SK-N-SH (cell line): ENCODE measurements around the gene PATL2. TPM values are rescaled to one million over a fixed set of nuclear protein-coding genes. Genes with fewer than 3 reads are reported as not detected.

Experiments used
- CTCF ChIA-PET: fragments of 300-600, 350-600 bp; formaldehyde crosslinking; extraction: SDS; loops from one replicate; lab custom pipeline; 2021; lab: Yijun Ruan, JAX
- POLR2A ChIA-PET: fragments of 350-600 bp; sonication (Branson Sonifier 250); formaldehyde crosslinking; extraction: SDS; loops from one replicate; lab custom pipeline; 2020; ENCODE audit warnings: antibody characterized with exemption, inconsistent platforms; lab: Yijun Ruan, JAX
- DNase-seq: peaks from one replicate; pipeline ENCODE4 v3.0.0; 2012
- H2AFZ ChIP-seq: fragments of 200-600 bp; sonication (generic); 2 replicates; pipeline ENCODE4 v1.8.1; 2016; ENCODE audit warnings: antibody characterized with exemption, mild to moderate bottlenecking, low read depth
- H3F3A ChIP-seq: fragments of 200-600 bp; sonication (generic); replicated peaks from 2 replicates; pipeline ENCODE3; 2016; ENCODE audit warnings: antibody characterized with exemption, mild to moderate bottlenecking; ENCODE audit not compliant: insufficient read depth
- H3K27ac ChIP-seq, 2 experiments: fragments of 200-500 bp in 1 of 2; fragments of 200-600 bp in 1 of 2; sonication (Bioruptor generic) in 1 of 2; sonication (generic), shearing (Covaris generic) in 1 of 2; 2 replicates each; pipeline versions ENCODE4 v1.5.1 to v1.6.1; 2014 to 2016; ENCODE audit warnings: low read depth in 2 of 2, inconsistent platforms in 1 of 2, low read length in 1 of 2, mild to moderate bottlenecking in 1 of 2, mixed read lengths in 1 of 2
- H3K27me3 ChIP-seq: fragments of 200-600 bp; sonication (generic), shearing (Covaris generic); 2 replicates; pipeline ENCODE4 v1.6.1; 2016; ENCODE audit warnings: mixed run types; ENCODE audit not compliant: insufficient read depth
- H3K36me3 ChIP-seq, 2 experiments: fragments of 200-500 bp in 1 of 2; fragments of 200-600 bp in 1 of 2; sonication (Bioruptor generic) in 1 of 2; sonication (generic) in 1 of 2; replicated peaks in 1 of 2; 2 replicates each; pipeline versions ENCODE3 to v1.5.1; 2014 to 2016; ENCODE audit warnings: low read length in 1 of 2, mild to moderate bottlenecking in 1 of 2; ENCODE audit not compliant: insufficient read depth in 2 of 2, control insufficient read depth in 1 of 2
- H3K4me1 ChIP-seq, 2 experiments: fragments of 200-500 bp in 1 of 2; fragments of 200-600 bp in 1 of 2; sonication (Bioruptor generic) in 1 of 2; sonication (generic), shearing (Covaris generic) in 1 of 2; 2 replicates each; pipeline versions ENCODE4 v1.5.1 to v1.6.1; 2014 to 2016; ENCODE audit warnings: low read depth in 1 of 2, low read length in 1 of 2, mixed run types in 1 of 2; ENCODE audit not compliant: insufficient read depth in 2 of 2, control insufficient read depth in 1 of 2
- H3K4me2 ChIP-seq: fragments of 200-600 bp; sonication (generic), shearing (Covaris generic); 2 replicates; pipeline ENCODE4 v1.6.1; 2017; ENCODE audit warnings: mixed run types
- H3K4me3 ChIP-seq, 2 experiments: fragments of 200-500 bp in 1 of 2; fragments of 200-600 bp in 1 of 2; sonication (Bioruptor generic) in 1 of 2; sonication (generic), shearing (Covaris generic) in 1 of 2; 2 replicates each; pipeline versions ENCODE4 v1.5.1 to v1.8.1; 2014 to 2016; ENCODE audit warnings: low read depth in 2 of 2, inconsistent platforms in 1 of 2, low read length in 1 of 2, mild to moderate bottlenecking in 1 of 2, mixed read lengths in 1 of 2, moderate library complexity in 1 of 2
- H3K79me2 ChIP-seq: fragments of 200-600 bp; sonication (generic); 2 replicates; pipeline ENCODE4 v1.8.1; 2017; ENCODE audit warnings: mild to moderate bottlenecking; ENCODE audit not compliant: insufficient read depth
- H3K9ac ChIP-seq: fragments of 200-600 bp; sonication (generic); 2 replicates; pipeline ENCODE4 v1.6.1; 2017; ENCODE audit warnings: mixed run types
- H3K9me2 ChIP-seq: fragments of 200-600 bp; sonication (generic); 2 replicates; pipeline ENCODE4 v1.6.1; 2017; ENCODE audit warnings: mixed run types
- H3K9me3 ChIP-seq: fragments of 200-600 bp; sonication (generic); 2 replicates; pipeline ENCODE4 v1.6.1; 2017; ENCODE audit warnings: mixed run types, mild to moderate bottlenecking, moderate library complexity
- H4K20me1 ChIP-seq: fragments of 200-600 bp; sonication (generic); 2 replicates; pipeline ENCODE4 v1.6.1; 2017; ENCODE audit warnings: mild to moderate bottlenecking, mixed run types; ENCODE audit not compliant: insufficient read depth
- CHD2 ChIP-seq: fragments of 150-350 bp; IDR thresholded peaks from 2 replicates; pipeline ENCODE4 v1.6.1; 2018; ENCODE audit warnings: low read length; ENCODE audit not compliant: partially characterized antibody
- EP300 ChIP-seq, 2 experiments: IDR thresholded peaks; 2 replicates each; pipeline versions ENCODE4 v1.4.0 to v1.6.1; 2012; ENCODE audit warnings: borderline replicate concordance in 1 of 2, low read depth in 1 of 2, low read length in 1 of 2
- FOSL2 ChIP-seq: IDR thresholded peaks from 2 replicates; pipeline ENCODE4 v1.4.0; 2012; ENCODE audit warnings: low read depth, mild to moderate bottlenecking, moderate library complexity, borderline replicate concordance
- MAX ChIP-seq: IDR thresholded peaks from 2 replicates; pipeline ENCODE4 v1.4.0; 2012; ENCODE audit warnings: low read depth
- MXI1 ChIP-seq: IDR thresholded peaks from 2 replicates; pipeline ENCODE4 v1.6.1; 2012; ENCODE audit warnings: mild to moderate bottlenecking, low read depth, low read length, improper control_type of control experiment
- POLR2AphosphoS5 ChIP-seq: IDR thresholded peaks from 2 replicates; pipeline ENCODE4 v1.6.1; 2012; ENCODE audit warnings: low read depth, low read length
- RAD21 ChIP-seq: IDR thresholded peaks from 2 replicates; pipeline ENCODE4 v1.6.1; 2012; ENCODE audit warnings: mild to moderate bottlenecking, low read length
- RCOR1 ChIP-seq: fragments of 150-350 bp; IDR thresholded peaks from 2 replicates; pipeline ENCODE4 v1.6.1; 2017; ENCODE audit warnings: antibody characterized with exemption, low read length
- RFX5 ChIP-seq: IDR thresholded peaks from 2 replicates; pipeline ENCODE4 v1.6.1; 2012; ENCODE audit warnings: mild to moderate bottlenecking, improper control_type of control experiment, low read length
- SIN3A ChIP-seq: IDR thresholded peaks from 2 replicates; pipeline ENCODE4 v1.6.1; 2012; ENCODE audit warnings: low read depth, mild to moderate bottlenecking, low read length, moderate library complexity, borderline replicate concordance
- TAF1 ChIP-seq: IDR thresholded peaks from 2 replicates; pipeline ENCODE4 v1.6.1; 2012; ENCODE audit warnings: low read depth, mild to moderate bottlenecking, low read length, moderate library complexity, borderline replicate concordance
- TCF12 ChIP-seq: IDR thresholded peaks from 2 replicates; pipeline ENCODE4 v1.4.0; 2012
- YY1 ChIP-seq: IDR thresholded peaks from 2 replicates; pipeline ENCODE4 v1.4.0; 2012; ENCODE audit warnings: low read depth, mild to moderate bottlenecking
- ZBTB33 ChIP-seq: IDR thresholded peaks from 2 replicates; pipeline ENCODE4 v1.4.0; 2012; ENCODE audit warnings: low read depth, borderline replicate concordance
- WGBS: methylation state at CpG from one replicate; pipeline ENCODE4 v1.1.6; 2017; ENCODE audit warnings: low lambda C conversion rate; 5-methylcytosine and 5-hydroxymethylcytosine counted together
- polyA plus RNA-seq, 3 experiments: library from polyadenylated mRNA; depleted of rRNA; stranded (reverse); fragments of >200 nt; gene quantifications; 2 replicates each; pipeline ENCODE4 v1.2.3, GENCODE V29; 2012
- TF ChIP-seq, protein P1 (sequence below): fragments of 150-350 bp; IDR thresholded peaks from 2 replicates; pipeline ENCODE4 v1.6.1; 2016; ENCODE audit warnings: mild to moderate bottlenecking, low read depth, low read length
- TF ChIP-seq, protein P2 (sequence below): IDR thresholded peaks from 2 replicates; pipeline ENCODE4; 2012

PATL2 gene
- 0.13 and 0.31 TPM in 2 replicates for polyA plus RNA-seq (2012; rRNA removed)
- polyA plus RNA-seq (2012; cell fraction: cytosol; rRNA removed): 0.01 and 0.04 TPM in 2 replicates
- 1.1 and 1.7 TPM in 2 replicates for polyA plus RNA-seq (2012; cell fraction: nucleus; rRNA removed)

- H3K9me3 ChIP-seq: no peaks in the 10 kb centered on the region
- peaks cover 12% of the 10 kb centered on the region; the same call in 1 of the 2 replicates for H4K20me1 ChIP-seq
- H3F3A ChIP-seq: peaks cover 6% of the 10 kb centered on the region
- H3K27me3 ChIP-seq: no peaks in the 10 kb centered on the region
- DNase-seq: peak; percentile 93
- H3K9ac ChIP-seq: peak within 1 kb of the TSS; percentile 95
- peaks cover 41% of the 10 kb centered on the region for H3K79me2 ChIP-seq
- CTCF ChIA-PET: interaction anchor here (0.6 to 11.4 kb wide), 14 partner anchors 13 to 174 kb away, joined by 3 to 117 read pairs (median 4); partner anchors contain the start of genes SPG11 and TRIM69
- TF ChIP-seq TCF12 (0 out of 2 replicates have a peak, but pooled peaks have one; percentile 4), FOSL2 (no peak), POLR2AphosphoS5 (peak; percentile 100), TAF1 (peak; percentile 93), ZBTB33 (peak; percentile 86), SIN3A (peak; percentile 93; the same call in 1 of the 2 replicates), MXI1 (peak; percentile 86), RCOR1 (no peak), RFX5 (peak; percentile 99), CHD2 (peak; percentile 95), YY1 (no peak), EP300 (IDR thresholded peaks at IDR 0.05; ENCODE audit: borderline replicate concordance in 1 of 2, low read depth in 1 of 2, low read length in 1 of 2) (no peak), MAX (peak; percentile 78; the same call in 1 of the 2 replicates), RAD21 (peak; percentile 8; the same call in 1 of the 2 replicates)
- TF ChIP-seq, protein P1, sequence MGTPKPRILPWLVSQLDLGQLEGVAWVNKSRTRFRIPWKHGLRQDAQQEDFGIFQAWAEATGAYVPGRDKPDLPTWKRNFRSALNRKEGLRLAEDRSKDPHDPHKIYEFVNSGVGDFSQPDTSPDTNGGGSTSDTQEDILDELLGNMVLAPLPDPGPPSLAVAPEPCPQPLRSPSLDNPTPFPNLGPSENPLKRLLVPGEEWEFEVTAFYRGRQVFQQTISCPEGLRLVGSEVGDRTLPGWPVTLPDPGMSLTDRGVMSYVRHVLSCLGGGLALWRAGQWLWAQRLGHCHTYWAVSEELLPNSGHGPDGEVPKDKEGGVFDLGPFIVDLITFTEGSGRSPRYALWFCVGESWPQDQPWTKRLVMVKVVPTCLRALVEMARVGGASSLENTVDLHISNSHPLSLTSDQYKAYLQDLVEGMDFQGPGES: peak; percentile 53
- TF ChIP-seq, protein P2, sequence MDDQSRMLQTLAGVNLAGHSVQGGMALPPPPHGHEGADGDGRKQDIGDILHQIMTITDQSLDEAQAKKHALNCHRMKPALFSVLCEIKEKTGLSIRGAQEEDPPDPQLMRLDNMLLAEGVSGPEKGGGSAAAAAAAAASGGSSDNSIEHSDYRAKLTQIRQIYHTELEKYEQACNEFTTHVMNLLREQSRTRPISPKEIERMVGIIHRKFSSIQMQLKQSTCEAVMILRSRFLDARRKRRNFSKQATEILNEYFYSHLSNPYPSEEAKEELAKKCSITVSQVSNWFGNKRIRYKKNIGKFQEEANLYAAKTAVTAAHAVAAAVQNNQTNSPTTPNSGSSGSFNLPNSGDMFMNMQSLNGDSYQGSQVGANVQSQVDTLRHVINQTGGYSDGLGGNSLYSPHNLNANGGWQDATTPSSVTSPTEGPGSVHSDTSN: 0 out of 2 replicates have a peak, but pooled peaks have one; percentile 13
- WGBS: 2% methylated on average over 14 of the region's 37 CpGs
- H3K4me1 ChIP-seq: no peaks in the 10 kb centered on the region; a peak in 1 of 4 replicates
- H3K36me3 ChIP-seq: peaks cover 12% of the 10 kb centered on the region in 2 experiments
- H3K27ac ChIP-seq: peak within 1 kb of the TSS; percentile 88 to 89
- POLR2A ChIA-PET: interaction anchor here (0.5 to 2.5 kb wide), 5 partner anchors 16 to 48 kb away, joined by 3 to 16 read pairs (median 6); partner anchors contain the start of genes SPG11 and TRIM69
- H3K9me2 ChIP-seq: no peaks in the 10 kb centered on the region
- H3K4me2 ChIP-seq: peak within 1 kb of the TSS; percentile 66
- peak within 1 kb of the TSS; percentile 99 for H2AFZ ChIP-seq
- peak within 1 kb of the TSS; percentile 74 to 99 for H3K4me3 ChIP-seq
Observed at GRCh38 chr15:44711096-44711742, at the start of gene PATL2, which contains the start of gene B2M. TSS of gene PATL2 (minus strand) at chr15:44711323. CDS start at chr15:44676490, 34,833 bp downstream. TSS of gene B2M (plus strand) at chr15:44711517. CDS start at chr15:44711547, 30 bp downstream.
